Measurements from ENCODE around the gene SWT1.
"Not testable (repeated sequence)": the region's sequence is repeated elsewhere in the genome, so short reads cannot be mapped to it uniquely, and the experiment has no call there.

The SWT1 gene

GRCh38 chr1:185245466-185245865, 88.5 kb downstream of the SWT1 start:
- DNase-seq (ENCODE audit: low read depth), result no peak

DNA sequence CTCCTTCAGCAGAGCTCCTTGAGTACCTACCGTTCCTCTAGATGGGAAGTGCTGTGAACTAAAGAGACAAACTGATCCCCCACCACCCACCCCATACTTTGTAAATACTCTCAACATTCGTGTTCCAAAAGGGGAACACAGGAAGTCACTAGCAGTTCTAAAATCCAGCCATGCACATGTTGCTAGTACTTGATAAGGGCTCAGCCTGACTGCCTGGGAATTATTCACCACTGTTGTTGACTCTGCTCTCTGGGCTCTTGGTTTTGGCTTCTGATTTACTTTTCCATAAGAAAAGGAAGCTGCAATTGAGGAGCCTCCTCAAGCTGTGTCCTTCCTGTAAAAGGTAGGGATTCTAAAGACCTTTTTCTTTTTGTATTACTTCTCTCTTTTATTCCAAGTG, 92.6 kb downstream of the SWT1 start:
- no peak for DNase-seq (ENCODE audit: low read depth)

DNA sequence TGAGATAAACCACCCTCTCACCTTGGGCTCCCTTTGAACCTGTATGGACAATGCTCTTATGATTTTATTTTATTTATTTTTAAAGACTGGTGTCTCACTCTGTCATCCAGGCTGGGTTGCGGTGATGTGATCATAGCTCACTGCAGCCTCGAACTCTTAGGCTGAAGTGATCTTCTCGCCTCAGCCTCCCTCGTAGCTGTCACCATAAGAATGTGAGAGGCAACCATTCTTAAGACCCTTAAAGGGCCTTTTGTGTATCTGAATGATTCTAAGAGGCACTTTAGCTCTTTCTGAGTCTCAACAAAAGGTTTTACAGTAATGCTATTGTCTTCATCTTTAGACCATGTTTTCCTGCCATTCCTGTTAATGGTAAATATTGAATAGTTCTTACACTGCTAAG, 93.1 kb downstream of the SWT1 start:
- no peak for DNase-seq (ENCODE audit: low read depth)

GRCh38 chr1:185251928-185252327, 95.0 kb downstream of the SWT1 start:
- not testable (repeated sequence) for DNase-seq (ENCODE audit: low read depth)

DNA sequence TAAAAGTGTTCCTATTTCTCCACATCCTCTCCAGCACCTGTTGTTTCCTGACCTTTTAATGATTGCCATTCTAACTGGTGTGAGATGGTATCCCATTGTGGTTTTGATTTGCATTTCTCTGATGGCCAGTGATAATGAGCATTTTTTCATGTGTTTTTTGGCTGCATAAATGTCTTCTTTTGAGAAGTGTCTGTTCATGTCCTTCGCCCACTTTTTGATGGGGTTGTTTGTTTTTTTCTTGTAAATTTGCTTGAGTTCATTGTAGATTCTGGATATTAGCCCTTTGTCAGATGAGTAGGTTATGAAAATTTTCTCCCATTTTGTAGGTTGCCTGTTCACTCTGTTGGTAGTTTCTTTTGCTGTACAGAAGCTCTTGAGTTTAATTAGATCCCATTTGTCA, 95.4 kb downstream of the SWT1 start:
- DNase-seq (ENCODE audit: low read depth), result not testable (repeated sequence)

GRCh38 chr1:185255595-185255994, 98.6 kb downstream of the SWT1 start:
- DNase-seq (ENCODE audit: low read depth), result not testable (repeated sequence)

DNA sequence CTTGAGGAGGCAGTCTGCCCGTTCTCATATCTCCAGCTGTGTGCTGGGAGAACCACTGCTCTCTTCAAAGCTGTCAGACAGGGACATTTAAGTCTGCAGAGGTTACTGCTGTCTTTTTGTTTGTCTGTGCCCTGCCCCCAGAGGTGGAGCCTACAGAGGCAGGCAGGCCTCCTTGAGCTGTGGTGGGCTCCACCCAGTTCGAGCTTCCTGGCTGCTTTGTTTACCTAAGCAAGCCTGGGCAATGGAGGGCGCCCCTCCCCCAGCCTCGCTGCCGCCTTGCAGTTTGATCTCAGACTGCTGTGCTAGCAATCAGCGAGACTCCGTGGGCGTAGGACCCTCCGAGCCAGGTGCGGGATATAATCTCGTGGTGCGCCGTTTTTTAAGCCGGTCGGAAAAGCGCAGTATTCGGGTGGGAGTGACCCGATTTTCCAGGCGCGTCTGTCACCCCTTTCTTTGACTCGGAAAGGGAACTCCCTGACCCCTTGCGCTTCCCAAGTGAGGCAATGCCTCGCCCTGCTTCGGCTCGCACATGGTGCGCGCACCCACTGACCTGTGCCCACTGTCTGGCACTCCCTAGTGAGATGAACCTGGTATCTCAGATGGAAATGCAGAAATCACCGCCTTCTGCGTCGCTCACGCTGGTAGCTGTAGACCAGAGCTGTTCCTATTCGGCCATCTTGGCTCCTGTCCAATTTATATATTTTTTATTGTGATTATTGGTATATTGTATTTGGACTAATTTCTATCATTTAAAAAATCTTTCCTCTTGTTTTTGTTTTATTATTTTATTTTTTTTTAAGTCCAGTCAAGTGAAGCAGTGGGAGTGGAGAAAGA, 100.4 kb downstream of the SWT1 start:
- not testable (repeated sequence) for DNase-seq (ENCODE audit: low read depth)

GRCh38 chr1:185257950-185258208, 100.9 kb downstream of the SWT1 start:
- DNase-seq (ENCODE audit: low read depth), result no peak

DNA sequence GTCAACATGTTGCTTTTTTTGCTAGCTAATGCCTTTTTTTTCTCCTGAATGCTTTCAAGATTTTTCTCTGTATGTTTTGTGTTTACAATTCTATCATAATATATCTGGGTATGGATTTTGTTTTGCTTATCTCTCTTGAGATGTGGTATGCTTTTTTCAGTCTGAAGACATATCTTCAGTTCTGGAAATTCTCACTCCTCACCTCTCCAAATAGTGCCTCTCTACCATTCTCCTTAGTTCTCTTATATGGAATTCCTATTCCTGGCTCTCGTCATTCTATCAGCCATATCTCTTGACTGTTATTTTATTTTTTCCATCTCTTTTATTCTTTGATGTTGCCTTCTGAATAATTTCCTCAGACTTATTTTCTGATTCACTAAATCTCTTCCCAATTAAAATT, 101.7 kb downstream of the SWT1 start:
- DNase-seq (ENCODE audit: low read depth), result no peak

DNA sequence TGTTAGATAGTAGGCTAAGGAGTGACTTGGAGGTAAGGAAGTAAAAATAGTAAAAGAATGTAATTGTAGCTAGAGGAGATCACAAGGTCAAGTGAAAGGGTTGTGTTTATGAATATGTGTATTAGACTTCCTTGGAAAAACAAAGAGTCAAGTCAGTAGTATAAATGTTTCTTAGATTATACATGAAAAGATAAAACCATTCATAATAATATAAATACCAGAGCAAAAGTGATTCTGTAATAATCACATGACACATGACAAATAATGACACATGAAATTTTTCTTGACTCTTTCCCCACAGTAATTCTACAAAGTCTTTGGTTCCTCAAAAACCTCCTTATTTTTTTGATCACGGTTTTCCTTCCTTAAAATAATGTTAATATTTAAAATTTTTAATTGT, 103.6 kb downstream of the SWT1 start:
- DNase-seq (ENCODE audit: low read depth), result no peak

GRCh38 chr1:185262151-185262550, 105.2 kb downstream of the SWT1 start:
- no peak for DNase-seq (ENCODE audit: low read depth)

DNA sequence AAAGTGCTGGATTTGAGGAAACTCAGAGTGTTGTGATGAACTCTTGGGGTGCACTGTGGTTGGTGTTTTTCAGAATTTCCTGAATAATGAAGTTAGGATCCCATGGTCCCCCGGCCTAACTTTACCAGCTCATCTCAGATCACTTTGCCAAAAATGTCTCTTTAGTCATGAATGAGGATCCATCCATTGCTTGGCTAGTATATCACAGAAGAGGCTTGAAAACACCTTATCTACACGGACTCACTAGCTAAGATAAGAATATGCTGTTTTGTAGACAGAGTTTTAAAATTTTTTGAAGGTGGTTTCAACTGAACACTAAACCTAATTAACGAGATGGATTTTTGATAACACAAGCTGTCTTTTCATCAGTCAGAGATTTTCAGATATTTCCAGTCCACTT, 106.3 kb downstream of the SWT1 start:
- no peak for DNase-seq (ENCODE audit: low read depth)

GRCh38 chr1:185263780-185264179, 106.8 kb downstream of the SWT1 start:
- no peak for DNase-seq (ENCODE audit: low read depth)

GRCh38 chr1:185265314-185265713, 108.3 kb downstream of the SWT1 start:
- DNase-seq (ENCODE audit: low read depth), result no peak

DNA sequence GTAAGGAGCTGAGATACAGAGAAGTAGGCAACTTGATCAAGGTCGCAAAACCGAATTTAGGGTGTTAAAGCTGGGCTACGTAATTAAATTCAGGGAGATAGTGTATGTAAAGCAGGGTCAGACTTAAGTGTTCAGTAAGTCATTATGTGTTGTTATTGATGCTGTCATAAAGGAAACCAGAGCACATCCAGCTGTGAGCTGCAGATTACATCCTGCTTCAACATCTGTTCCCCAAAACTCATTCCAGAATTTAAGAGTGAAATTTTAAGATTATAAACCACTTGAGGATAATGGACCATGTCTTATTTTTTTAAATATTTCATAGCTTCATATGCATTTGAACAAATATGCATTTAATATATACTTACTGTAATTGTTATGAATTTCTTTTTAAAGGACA, 110.3 kb downstream of the SWT1 start:
- no peak for DNase-seq (ENCODE audit: low read depth)

DNA sequence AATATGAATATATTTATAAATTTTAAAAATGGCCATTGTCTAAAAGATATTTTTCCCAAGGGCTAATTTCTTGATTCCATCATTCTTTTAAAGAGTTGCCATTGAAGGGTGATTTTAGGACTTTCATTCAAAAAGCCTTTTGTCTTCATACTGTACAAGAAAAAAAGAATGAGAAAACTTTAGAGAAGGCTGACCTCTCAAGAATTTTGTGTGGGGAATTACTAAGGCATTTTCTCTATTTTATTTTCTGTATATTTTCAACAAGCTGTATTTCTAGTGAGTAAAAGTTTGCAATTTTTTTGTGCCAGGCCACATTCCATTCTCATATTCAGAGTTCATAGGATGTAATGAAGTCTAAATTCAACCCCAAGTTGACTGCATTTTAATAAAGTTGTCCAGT, 110.7 kb downstream of the SWT1 start:
- DNase-seq (ENCODE audit: low read depth), result no peak

- DNase-seq (ENCODE audit: low read depth), result no peak
Measured at GRCh38 chr1:185268352-185268751, 111.4 kb downstream of the SWT1 start.

DNA sequence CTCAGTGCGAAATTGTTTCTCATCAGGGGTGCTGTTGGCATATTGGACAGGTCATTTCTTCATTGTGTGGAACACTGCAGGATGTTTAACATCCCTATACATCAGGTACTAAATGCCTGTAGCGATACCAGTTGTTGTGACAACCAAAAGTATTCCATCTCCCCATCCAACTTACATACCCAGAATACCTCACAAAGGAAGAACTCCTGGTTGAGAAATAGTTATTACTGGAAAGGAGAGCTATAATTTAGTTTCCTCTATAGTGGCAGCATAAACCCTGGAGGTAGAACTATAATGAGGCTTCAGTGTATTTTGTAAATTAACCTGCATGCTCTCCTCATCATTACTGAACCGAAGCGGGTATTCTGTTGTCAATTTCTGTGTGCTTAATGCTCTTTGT, 115.0 kb downstream of the SWT1 start:
- no peak for DNase-seq (ENCODE audit: low read depth)

DNA sequence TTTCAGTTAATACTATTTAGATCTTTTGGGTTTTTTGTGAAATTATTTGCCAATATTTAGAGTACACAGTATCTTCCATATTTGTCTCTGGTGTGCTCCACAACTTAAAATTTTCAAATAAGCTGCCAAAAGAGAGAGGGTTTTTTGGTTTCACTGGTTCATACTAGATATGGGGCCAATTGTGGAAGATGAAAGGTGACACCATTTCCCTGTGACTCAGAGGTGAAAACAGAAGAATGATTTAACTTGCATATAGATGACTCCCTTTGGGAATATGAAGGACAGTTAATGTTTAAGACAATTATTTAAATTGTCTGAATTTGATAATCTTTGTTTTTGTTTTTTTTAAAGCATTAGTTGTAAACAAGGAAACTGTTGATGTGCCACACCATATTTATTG, 122.6 kb downstream of the SWT1 start:
- DNase-seq (ENCODE audit: low read depth), result no peak

DNA sequence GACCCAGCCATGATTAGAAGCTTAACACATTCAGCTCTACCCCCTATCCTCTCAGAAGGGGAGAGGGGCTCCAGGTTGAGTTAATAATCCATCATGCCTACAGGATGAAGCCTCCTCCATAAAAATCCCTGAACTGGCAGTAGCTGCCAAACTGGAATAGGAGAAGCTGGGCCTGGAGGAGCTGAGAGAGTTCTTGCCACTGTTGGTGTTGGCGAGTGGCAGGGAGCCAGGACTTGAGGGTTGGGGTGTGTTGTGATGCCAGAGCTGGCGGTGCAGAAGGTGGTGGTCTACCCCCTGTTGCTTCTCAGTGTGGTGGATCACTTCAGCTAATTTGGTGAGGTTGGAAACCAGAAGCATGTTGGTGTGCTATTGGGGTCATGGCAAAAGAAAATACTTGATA, 123.6 kb downstream of the SWT1 start:
- no peak for DNase-seq (ENCODE audit: low read depth)

- peak; percentile 12 for DNase-seq (ENCODE audit: low read depth)
Measured at GRCh38 chr1:185281245-185281644, 124.3 kb downstream of the SWT1 start.

GRCh38 chr1:185284116-185284515, 127.1 kb downstream of the SWT1 start:
- no peak for DNase-seq (ENCODE audit: low read depth)

- no peak for DNase-seq (ENCODE audit: low read depth)
Measured at GRCh38 chr1:185284533-185285276, 127.7 kb downstream of the SWT1 start.

GRCh38 chr1:185287451-185287850, 130.5 kb downstream of the SWT1 start:
- no peak for DNase-seq (ENCODE audit: low read depth)

All from T-helper 22 cell (primary cell).